Thyroid gland (tissue), 4 donors: Measurements from ENCODE around the gene RPL23. TPM values are rescaled to one million over a fixed set of nuclear protein-coding genes. Genes with fewer than 3 reads are reported as not detected.

Source experiments
- DNase-seq, 2 donors: peaks; one replicate each; pipeline ENCODE4 v3.0.0-alpha.2; 2019
- H3K27ac ChIP-seq, 3 donors: fragments of 200-600 bp; sonication (generic); 1 replicate in 2 of 3; 2 replicates in 1 of 3; pipeline ENCODE4 v1.5.1; 2016 to 2019; ENCODE audit warnings: mild to moderate bottlenecking in 1 of 3, moderate library complexity in 1 of 3
- H3K27me3 ChIP-seq: fragments of 200-600 bp; sonication (generic); one replicate; pipeline ENCODE4 v1.5.1; 2019
- H3K36me3 ChIP-seq, 2 donors: fragments of 200-600 bp; sonication (generic); one replicate each; pipeline ENCODE4 v1.5.1; 2016 to 2019
- H3K4me1 ChIP-seq, 2 donors: fragments of 200-600 bp; sonication (generic); one replicate each; pipeline ENCODE4 v1.5.1; 2017 to 2019
- H3K4me3 ChIP-seq, 3 donors: fragments of 200-600 bp; sonication (generic); replicated peaks in 1 of 3; 1 replicate in 2 of 3; 2 replicates in 1 of 3; pipeline ENCODE4 v1.5.1; 2016; ENCODE audit warnings: mild to moderate bottlenecking in 1 of 3
- H3K9me3 ChIP-seq: fragments of 200-600 bp; sonication (generic); one replicate; pipeline ENCODE4 v1.5.1; 2017
- POLR2A ChIP-seq, 2 donors: fragments of 450-650 bp; IDR thresholded peaks; one replicate each; pipeline ENCODE4 v1.6.1; 2017; ENCODE audit warnings: antibody characterized with exemption in 2 of 2, mild to moderate bottlenecking in 2 of 2, moderate library complexity in 1 of 2
- WGBS, 2 donors: methylation state at CpG; one replicate each; pipeline ENCODE4 v1.1.5; 2017; 5-methylcytosine and 5-hydroxymethylcytosine counted together
- intact Hi-C: fragments of 100-400 bp; cut with DNase I; formaldehyde crosslinking; loops from one replicate; pipeline ENCODE4 v1.15.1; 2023
- total RNA-seq, 4 donors: library from RNA; depleted of rRNA; stranded (reverse); fragments of >200 nt; gene quantifications; one replicate each; pipeline ENCODE4 v1.2.3, GENCODE V29; 2016
- TF ChIP-seq, protein P1 (sequence below), 6 experiments: fragments of 200-600 bp in 3 of 6; fragments of 450-650 bp in 3 of 6; sonication (generic) in 3 of 6; IDR thresholded peaks; one replicate each; pipeline ENCODE4 v1.5.1; 2016 to 2019; ENCODE audit warnings: antibody characterized with exemption in 6 of 6, mild to moderate bottlenecking in 2 of 6, inconsistent platforms in 1 of 6, moderate library complexity in 1 of 6

The RPL23 gene
- total RNA-seq, 4 donors from 2014 or later, result 1,055 to 2,735 (median 1,279) TPM

DNA sequence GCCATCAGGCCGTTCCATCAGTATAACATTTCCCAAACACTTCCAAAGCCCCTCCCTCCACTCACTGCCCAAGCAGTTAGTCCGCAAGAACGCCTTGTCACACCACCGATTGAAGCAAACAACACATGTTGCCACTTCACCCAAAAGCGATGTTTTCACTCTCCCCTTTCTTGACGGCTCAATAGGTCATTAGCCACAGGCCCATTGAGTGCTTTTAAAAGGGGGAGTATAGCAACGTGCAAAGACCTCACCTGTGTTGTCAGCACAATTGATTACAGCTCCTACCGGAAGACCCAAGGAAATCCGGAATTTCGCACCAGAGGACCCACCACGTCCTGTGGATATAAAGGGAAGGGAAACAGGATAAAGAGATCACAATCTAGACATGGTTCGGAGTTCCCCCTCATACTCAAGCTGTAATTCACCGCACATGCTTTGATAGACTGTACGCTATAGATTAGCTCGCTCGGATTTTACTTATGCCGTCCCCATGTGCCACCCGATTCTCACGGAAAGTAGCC is 690 bp downstream of the RPL23 start:
- Histone ChIP-seq H3K9me3 (no peaks in the 10 kb centered on the region), H3K27me3 (no peaks in the 10 kb centered on the region), H3K36me3 (peaks cover 10 to 34% of the 10 kb centered on the region in 2 donors), H3K27ac (peak overlapping the region; percentile 84 to 91 (median 85)), H3K4me1 (peaks cover 22 to 24% of the 10 kb centered on the region in 2 donors), H3K4me3 (peak overlapping the region; percentile 12 to 51 (median 35))
- no peak for DNase-seq
- intact Hi-C loops, result loop anchor here (2.0 kb wide), 1 partner anchor 26 kb away; no protein-coding TSS in a partner anchor
- TF ChIP-seq, protein P1, sequence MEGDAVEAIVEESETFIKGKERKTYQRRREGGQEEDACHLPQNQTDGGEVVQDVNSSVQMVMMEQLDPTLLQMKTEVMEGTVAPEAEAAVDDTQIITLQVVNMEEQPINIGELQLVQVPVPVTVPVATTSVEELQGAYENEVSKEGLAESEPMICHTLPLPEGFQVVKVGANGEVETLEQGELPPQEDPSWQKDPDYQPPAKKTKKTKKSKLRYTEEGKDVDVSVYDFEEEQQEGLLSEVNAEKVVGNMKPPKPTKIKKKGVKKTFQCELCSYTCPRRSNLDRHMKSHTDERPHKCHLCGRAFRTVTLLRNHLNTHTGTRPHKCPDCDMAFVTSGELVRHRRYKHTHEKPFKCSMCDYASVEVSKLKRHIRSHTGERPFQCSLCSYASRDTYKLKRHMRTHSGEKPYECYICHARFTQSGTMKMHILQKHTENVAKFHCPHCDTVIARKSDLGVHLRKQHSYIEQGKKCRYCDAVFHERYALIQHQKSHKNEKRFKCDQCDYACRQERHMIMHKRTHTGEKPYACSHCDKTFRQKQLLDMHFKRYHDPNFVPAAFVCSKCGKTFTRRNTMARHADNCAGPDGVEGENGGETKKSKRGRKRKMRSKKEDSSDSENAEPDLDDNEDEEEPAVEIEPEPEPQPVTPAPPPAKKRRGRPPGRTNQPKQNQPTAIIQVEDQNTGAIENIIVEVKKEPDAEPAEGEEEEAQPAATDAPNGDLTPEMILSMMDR (IDR thresholded peaks at IDR 0.05), result no peak
- no peak for TF ChIP-seq POLR2A (IDR thresholded peaks at IDR 0.05)
- WGBS, 2 donors, result 2 to 3% methylated on average over 19 of the region's 19 CpGs

DNA sequence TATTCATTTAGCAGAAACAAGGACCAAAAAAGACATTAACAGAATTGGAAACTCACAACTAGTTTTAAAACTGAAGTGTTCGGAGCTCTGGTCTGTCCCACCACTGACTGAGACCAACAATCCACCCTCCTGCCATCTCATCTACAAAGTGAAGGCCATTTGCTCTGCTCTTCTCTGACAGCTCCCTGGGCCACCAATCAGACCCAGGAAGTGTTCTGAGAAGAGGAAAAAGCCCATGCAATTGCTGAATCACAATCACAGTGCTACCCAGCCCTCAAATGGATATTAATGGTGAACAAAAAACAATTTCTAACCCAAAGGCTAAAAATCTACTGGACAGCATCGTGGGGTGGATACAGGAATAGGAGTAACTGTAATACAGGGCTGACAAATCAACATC is 2.1 kb downstream of the RPL23 start:
- H3K4me1 ChIP-seq, result peaks cover 22 to 24% of the 10 kb centered on the region in 2 donors
- peaks cover 10 to 46% of the 10 kb centered on the region in 2 donors for H3K36me3 ChIP-seq
- no peaks in the 10 kb centered on the region for H3K27me3 ChIP-seq
- H3K27ac ChIP-seq, result peak overlapping the region in 2 of 3 donors; percentile 6 to 22
- no peak for DNase-seq
- no peaks in the 10 kb centered on the region for H3K9me3 ChIP-seq
- WGBS, 2 donors, result 49 to 52% methylated on average over 2 of the region's 2 CpGs
- intact Hi-C loops, result no loop called here
- H3K4me3 ChIP-seq, result no peak overlapping the region
- TF ChIP-seq, protein P1 (IDR thresholded peaks at IDR 0.05), result no peak
- no peak for TF ChIP-seq POLR2A (IDR thresholded peaks at IDR 0.05)

DNA sequence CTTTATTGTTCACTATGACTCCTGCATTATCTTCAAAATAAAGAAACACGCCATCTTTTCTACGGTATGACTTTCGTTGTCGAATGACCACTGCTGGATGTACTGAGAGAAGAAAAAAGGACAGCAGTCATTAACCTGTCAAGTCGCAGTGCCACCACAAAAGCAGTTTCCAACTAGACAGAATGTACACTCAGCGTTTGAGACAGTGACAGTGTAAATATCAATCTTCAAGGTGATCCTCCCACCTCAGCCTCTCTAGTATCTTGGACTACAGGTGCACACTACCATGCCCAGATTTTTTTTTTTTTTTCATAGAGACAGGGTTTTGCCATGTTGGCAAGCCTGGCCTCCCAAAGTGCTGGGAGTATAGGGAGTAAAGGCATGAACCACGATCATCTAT is 3.1 kb downstream of the RPL23 start:
- TF ChIP-seq POLR2A (IDR thresholded peaks at IDR 0.05), result no peak
- TF ChIP-seq, protein P1 (IDR thresholded peaks at IDR 0.05), result no peak
- Histone ChIP-seq H3K27ac (no peak overlapping the region), H3K4me1 (peaks cover 22 to 24% of the 10 kb centered on the region in 2 donors), H3K27me3 (no peaks in the 10 kb centered on the region), H3K36me3 (peaks cover 10 to 46% of the 10 kb centered on the region in 2 donors), H3K4me3 (no peak overlapping the region), H3K9me3 (no peaks in the 10 kb centered on the region)
- no peak for DNase-seq
- WGBS, 2 donors, result 80 to 84% methylated on average over 7 of the region's 7 CpGs
- intact Hi-C loops, result no loop called here

DNA sequence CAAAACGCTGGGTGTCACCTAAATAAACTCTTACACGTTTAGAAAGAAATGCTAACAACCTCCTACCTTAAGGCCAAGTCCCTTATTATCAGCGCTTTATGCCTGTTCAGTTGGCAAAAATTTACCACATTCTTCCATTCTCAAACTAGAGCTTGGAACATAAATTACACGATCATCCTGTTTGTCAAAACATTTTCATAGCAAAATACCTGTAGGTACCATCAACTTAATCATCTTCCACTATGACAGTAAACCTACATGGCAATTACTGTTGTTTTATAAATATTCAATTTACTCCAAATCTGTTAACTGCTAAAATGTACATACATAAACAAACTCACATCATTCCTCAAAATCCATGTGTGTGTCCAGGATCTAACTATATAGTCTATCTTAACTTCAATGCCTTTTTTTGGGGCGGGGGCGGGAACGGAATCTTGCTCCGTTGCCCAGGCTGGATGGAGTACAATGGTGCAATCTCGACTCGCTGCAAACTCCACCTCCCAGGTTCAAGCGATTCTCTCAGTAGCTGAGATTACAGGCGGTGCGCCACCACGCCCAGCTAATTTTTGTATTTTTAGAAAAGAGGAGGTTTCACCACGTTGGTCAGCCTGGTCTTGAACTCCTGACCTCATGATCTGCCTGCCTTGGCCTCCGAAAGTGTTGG is 4.4 kb downstream of the RPL23 start:
- 85 to 87% methylated on average over 16 of the region's 16 CpGs for WGBS, 2 donors
- Histone ChIP-seq H3K27me3 (no peaks in the 10 kb centered on the region), H3K36me3 (peaks cover 10 to 46% of the 10 kb centered on the region in 2 donors), H3K9me3 (no peaks in the 10 kb centered on the region), H3K4me3 (no peak overlapping the region), H3K27ac (no peak overlapping the region), H3K4me1 (peaks cover 19 to 20% of the 10 kb centered on the region in 2 donors)
- DNase-seq, result no peak
- TF ChIP-seq POLR2A (IDR thresholded peaks at IDR 0.05), result no peak
- TF ChIP-seq, protein P1 (IDR thresholded peaks at IDR 0.05), result no peak
- intact Hi-C loops, result no loop called here

DNA sequence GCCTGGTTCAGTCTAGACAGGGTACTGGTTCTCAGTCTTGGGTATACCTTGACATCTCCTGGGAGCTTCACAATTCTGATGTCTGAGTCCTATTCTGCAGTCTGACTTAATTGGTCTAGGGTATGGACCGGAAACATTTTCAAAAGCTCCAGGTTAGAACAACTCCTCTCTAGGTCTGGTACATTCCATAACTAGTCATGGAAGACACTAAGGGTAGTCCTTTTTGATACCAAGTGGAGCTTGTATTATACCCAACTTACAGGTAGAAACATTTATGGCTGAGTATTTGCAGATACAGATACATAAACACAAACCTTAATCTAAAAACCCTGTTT is 5.0 kb downstream of the RPL23 start:
- H3K9me3 ChIP-seq, result no peaks in the 10 kb centered on the region
- H3K27me3 ChIP-seq, result no peaks in the 10 kb centered on the region
- no peak for DNase-seq
- WGBS, 2 donors, result 96 to 100% methylated on average over 1 of the region's 1 CpG
- peaks cover 17 to 19% of the 10 kb centered on the region in 2 donors for H3K4me1 ChIP-seq
- TF ChIP-seq POLR2A (IDR thresholded peaks at IDR 0.05), result no peak
- TF ChIP-seq, protein P1 (IDR thresholded peaks at IDR 0.05), result no peak
- intact Hi-C loops, result no loop called here
- H3K27ac ChIP-seq, result no peak overlapping the region
- H3K4me3 ChIP-seq, result no peak overlapping the region
- peaks cover 10 to 46% of the 10 kb centered on the region in 2 donors for H3K36me3 ChIP-seq
